Peyer's patch (tissue), 4 donors: Measurements from ENCODE around the gene IMMT. TPM values are rescaled to one million over a fixed set of nuclear protein-coding genes. Genes with fewer than 3 reads are reported as not detected.

ENCODE experiments used
- DNase-seq, 3 donors: peaks; one replicate each; pipeline ENCODE4 v3.0.0-alpha.2; 2017 to 2019
- H3K27ac ChIP-seq, 4 donors: fragments of 200-600 bp; sonication (generic); one replicate each; pipeline ENCODE4 v1.5.1; 2016 to 2019
- H3K27me3 ChIP-seq, 2 donors: fragments of 200-600 bp; sonication (generic); one replicate each; pipeline ENCODE4 v1.5.1; 2019
- H3K36me3 ChIP-seq, 3 donors: fragments of 200-600 bp; sonication (generic); one replicate each; pipeline ENCODE4 v1.5.1; 2016 to 2019
- H3K4me1 ChIP-seq, 4 donors: fragments of 200-600 bp; sonication (generic); one replicate each; pipeline ENCODE4 v1.5.1; 2016 to 2019
- H3K4me3 ChIP-seq, 4 donors: fragments of 200-600 bp; sonication (generic); 1 replicate in 3 of 4; 2 replicates in 1 of 4; pipeline ENCODE4 v1.5.1; 2016 to 2019; ENCODE audit warnings: mild to moderate bottlenecking in 1 of 4
- H3K9me3 ChIP-seq, 4 donors: fragments of 200-600 bp; sonication (generic); one replicate each; pipeline ENCODE4 v1.5.1; 2016 to 2019; ENCODE audit warnings: mild to moderate bottlenecking in 1 of 4
- CTCF ChIP-seq, 6 experiments: fragments of 450-650 bp in 4 of 6; fragments of 200-600 bp in 2 of 6; sonication (generic) in 1 of 6; IDR thresholded peaks; one replicate each; pipeline ENCODE4 v1.5.1; 2017 to 2019; ENCODE audit warnings: antibody characterized with exemption in 6 of 6, mild to moderate bottlenecking in 3 of 6, moderate library complexity in 1 of 6
- POLR2A ChIP-seq, 2 donors: fragments of 450-650 bp; IDR thresholded peaks; one replicate each; pipeline ENCODE4 v1.5.1; 2017; ENCODE audit warnings: antibody characterized with exemption in 2 of 2, mild to moderate bottlenecking in 2 of 2, moderate library complexity in 2 of 2
- total RNA-seq, 4 donors: library from RNA; depleted of rRNA; stranded (reverse); fragments of >200 nt; gene quantifications; one replicate each; pipeline ENCODE4 v1.1.0, GENCODE V29; 2016

Gene IMMT
- total RNA-seq, 4 donors from 2014 or later: 53.8 to 126 (median 67.6) TPM

GRCh38 chr2:86225581-86225980, 30.3 kb upstream of the IMMT start:
- Histone ChIP-seq H3K9me3 (no peaks in the 10 kb centered on the region), H3K27ac (peak overlapping the region in 3 of 4 donors; percentile 9 to 76 (median 65)), H3K4me3 (no peak overlapping the region), H3K4me1 (peaks cover 0 to 9% (median 5%) of the 10 kb centered on the region in 4 donors), H3K36me3 (no peaks in the 10 kb centered on the region), H3K27me3 (no peaks in the 10 kb centered on the region)
- TF ChIP-seq POLR2A (IDR thresholded peaks at IDR 0.05) (no peak), CTCF (IDR thresholded peaks at IDR 0.05) (no peak)
- peak in 2 of 3 donors; percentile 76 to 78 for DNase-seq

- no peak for TF ChIP-seq POLR2A (IDR thresholded peaks at IDR 0.05)
- TF ChIP-seq CTCF (IDR thresholded peaks at IDR 0.05): no peak
- H3K4me1 ChIP-seq: peaks cover 0 to 9% (median 5%) of the 10 kb centered on the region in 4 donors
- H3K27me3 ChIP-seq: no peaks in the 10 kb centered on the region
- no peaks in the 10 kb centered on the region for H3K36me3 ChIP-seq
- no peak for DNase-seq
- peak overlapping the region in 3 of 4 donors; percentile 9 to 76 (median 65) for H3K27ac ChIP-seq
- no peaks in the 10 kb centered on the region for H3K9me3 ChIP-seq
- H3K4me3 ChIP-seq: no peak overlapping the region
These were observed 29.5 kb upstream of the IMMT start for GRCh38 chr2:86224645-86225355.

DNA sequence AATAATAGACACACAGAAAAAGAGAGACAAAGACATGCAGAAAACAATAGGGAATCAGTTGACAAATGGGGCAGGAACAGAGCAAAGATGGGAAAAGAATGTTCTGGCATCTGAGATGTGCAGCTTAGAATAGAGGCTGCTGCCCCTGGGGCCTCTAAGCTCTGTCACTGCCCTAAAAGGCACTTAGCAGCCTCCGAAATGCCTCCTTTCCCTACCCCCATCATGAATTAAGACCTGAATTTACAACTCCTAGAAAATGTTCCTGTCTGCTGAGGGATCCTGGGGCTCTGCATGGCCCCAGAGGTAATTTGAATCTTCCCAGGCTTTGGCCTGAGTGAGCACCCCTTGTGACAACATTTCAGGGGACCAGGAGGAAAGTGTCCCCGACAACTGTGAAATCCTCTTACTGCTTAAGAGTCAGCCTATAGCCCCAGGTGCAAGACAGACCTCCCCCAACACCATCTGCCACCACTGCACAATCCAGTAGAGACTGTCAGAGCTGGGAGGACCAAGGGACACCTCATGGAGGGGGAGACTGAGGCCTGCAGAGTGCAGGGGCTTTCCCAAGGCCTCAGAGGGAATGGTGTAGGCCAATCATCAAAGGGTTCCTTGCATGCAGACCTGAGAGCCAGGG, 28.8 kb upstream of the IMMT start:
- TF ChIP-seq CTCF (IDR thresholded peaks at IDR 0.05) (no peak), POLR2A (IDR thresholded peaks at IDR 0.05) (no peak)
- H3K4me1 ChIP-seq: peaks cover 0 to 9% (median 5%) of the 10 kb centered on the region in 4 donors
- no peaks in the 10 kb centered on the region for H3K36me3 ChIP-seq
- H3K9me3 ChIP-seq: no peaks in the 10 kb centered on the region
- peak overlapping the region in 1 of 4 donors; percentile 76 for H3K27ac ChIP-seq
- no peak for DNase-seq
- H3K4me3 ChIP-seq: no peak overlapping the region
- no peaks in the 10 kb centered on the region for H3K27me3 ChIP-seq

- Histone ChIP-seq H3K27ac (peak overlapping the region in 2 of 4 donors; percentile 49 to 76), H3K4me1 (peaks cover 0 to 9% (median 5%) of the 10 kb centered on the region in 4 donors), H3K36me3 (no peaks in the 10 kb centered on the region), H3K4me3 (no peak overlapping the region), H3K9me3 (no peaks in the 10 kb centered on the region), H3K27me3 (no peaks in the 10 kb centered on the region)
- TF ChIP-seq CTCF (IDR thresholded peaks at IDR 0.05) (no peak), POLR2A (IDR thresholded peaks at IDR 0.05) (no peak)
- DNase-seq: no peak
These were observed 28.1 kb upstream of the IMMT start for GRCh38 chr2:86223140-86223926.

DNA sequence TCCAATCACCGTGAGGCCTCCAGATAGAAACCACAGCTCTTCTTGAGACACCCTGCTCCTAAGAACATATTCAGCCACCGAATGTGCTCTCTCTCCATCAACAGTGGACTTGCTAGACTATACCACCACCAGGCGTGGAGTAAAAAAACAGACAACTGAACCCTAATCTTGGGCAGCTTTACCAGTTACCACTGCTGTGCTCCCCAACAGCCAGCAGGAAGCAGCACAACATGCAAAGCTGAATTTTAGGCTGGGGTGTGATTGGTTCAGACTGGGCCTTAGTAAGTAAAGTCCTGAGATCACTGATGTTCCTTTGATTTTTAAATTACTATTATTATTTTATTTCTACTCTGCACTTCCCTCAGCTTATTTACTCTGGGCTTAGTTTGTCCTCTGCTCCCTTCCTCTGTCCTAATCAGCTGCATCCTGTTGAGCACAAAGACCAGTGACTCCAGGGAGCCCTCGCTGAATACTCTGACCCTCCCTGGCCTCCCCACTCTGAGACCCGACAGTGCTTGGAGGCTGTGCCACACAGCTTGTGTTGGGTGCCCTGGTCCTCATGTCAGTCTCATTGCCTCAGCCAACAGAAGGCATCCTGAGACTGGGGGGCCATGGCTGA, 25.9 kb upstream of the IMMT start:
- Histone ChIP-seq H3K4me1 (peaks cover 0 to 14% (median 5%) of the 10 kb centered on the region in 4 donors), H3K9me3 (no peaks in the 10 kb centered on the region), H3K4me3 (no peak overlapping the region), H3K27ac (no peak overlapping the region), H3K27me3 (no peaks in the 10 kb centered on the region), H3K36me3 (no peaks in the 10 kb centered on the region)
- TF ChIP-seq CTCF (IDR thresholded peaks at IDR 0.05) (peak; percentile 72 to 91 (median 80)), POLR2A (IDR thresholded peaks at IDR 0.05) (peak in 1 of 2 donors; percentile 17)
- peak in 2 of 3 donors; percentile 38 to 70 for DNase-seq
